GM10266 (cell line): ENCODE data around the gene AP1M1.

ENCODE experiments used
- DNase-seq: peaks from one replicate; pipeline ENCODE4 v3.0.0; 2012; ENCODE audit errors: extremely low spot score
- CTCF ChIP-seq: IDR thresholded peaks from 2 replicates; pipeline ENCODE4 v1.5.1; 2012; ENCODE audit warnings: mild to moderate bottlenecking, low read depth; ENCODE audit not compliant: control insufficient read depth, insufficient read depth; ENCODE audit errors: missing control alignments

The AP1M1 gene

GRCh38 chr19:16197188-16197621 lies 506 bp upstream of the AP1M1 start:
- no peak for TF ChIP-seq CTCF
- DNase-seq: no peak

GRCh38 chr19:16198370-16198651 lies 600 bp downstream of the AP1M1 start:
- no peak for TF ChIP-seq CTCF
- DNase-seq: no peak

- no peak for TF ChIP-seq CTCF
- no peak for DNase-seq
Measured at GRCh38 chr19:16199275-16199932, 1.7 kb downstream of the AP1M1 start.

GRCh38 chr19:16200038-16201010 lies 2.6 kb downstream of the AP1M1 start:
- no peak for TF ChIP-seq CTCF
- no peak for DNase-seq

- no peak for DNase-seq
- TF ChIP-seq CTCF: no peak
Measured at GRCh38 chr19:16201011-16201391, 3.3 kb downstream of the AP1M1 start.

- no peak for DNase-seq
- TF ChIP-seq CTCF: no peak
Measured at GRCh38 chr19:16202320-16203255, 4.9 kb downstream of the AP1M1 start.
